Measurements from ENCODE around the gene TOB1.

TOB1 gene

DNA sequence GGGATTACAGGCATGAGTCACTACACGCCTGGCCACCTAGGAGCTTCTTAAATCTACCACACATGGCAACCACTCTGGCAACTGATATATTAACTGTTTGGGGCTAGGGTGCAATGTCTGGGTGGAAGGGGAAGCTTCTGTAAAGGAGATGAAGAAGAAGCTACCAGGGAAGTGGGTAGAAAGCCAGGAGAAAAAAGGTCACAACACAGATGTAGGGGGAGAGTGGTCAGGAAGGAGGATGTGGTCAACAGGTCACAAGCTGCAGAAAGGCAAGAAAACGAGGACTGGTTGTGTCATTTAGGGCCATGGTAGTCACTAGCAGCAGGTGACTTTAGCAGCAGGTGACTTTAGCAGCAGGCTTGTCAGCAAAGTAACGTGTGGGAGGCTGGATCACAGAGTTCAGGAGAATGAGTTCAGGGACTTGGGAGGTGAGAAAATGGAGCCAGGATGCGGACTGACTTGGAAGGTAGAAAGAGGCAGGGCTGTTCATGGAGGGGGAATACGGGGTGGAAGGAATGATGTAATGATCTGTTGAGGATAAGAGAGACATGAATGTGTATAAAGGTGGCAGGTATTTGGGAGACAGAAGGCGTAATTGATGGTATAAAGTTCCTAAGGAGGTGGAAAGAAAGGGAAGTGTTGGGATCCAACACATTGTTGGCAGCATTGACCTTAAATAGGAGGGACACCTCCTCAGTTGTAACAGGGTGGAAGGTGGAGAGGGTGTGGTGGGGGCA is 47.1 kb downstream of the TOB1 start:
- Histone ChIP-seq H3K36me3 (ENCODE audit: control insufficient read depth, insufficient read depth, low read length) (no peaks in the 10 kb centered on the region), H3K27me3 (replicated peaks; ENCODE audit: control insufficient read depth, insufficient read depth, low read length, poor library complexity, severe bottlenecking) (no peaks in the 10 kb centered on the region), H3K4me1 (ENCODE audit: control insufficient read depth, insufficient read depth, low read length, poor library complexity, severe bottlenecking) (peaks cover 7% of the 10 kb centered on the region), H3K27ac (ENCODE audit: insufficient read depth, low read length, poor library complexity, severe bottlenecking) (no peak overlapping the region), H3K9me3 (ENCODE audit: control insufficient read depth, low read length) (no peaks in the 10 kb centered on the region), H3K4me3 (ENCODE audit: insufficient read depth, low read depth, low read length, poor library complexity, severe bottlenecking) (no peak overlapping the region)
- no peak for DNase-seq

DNA sequence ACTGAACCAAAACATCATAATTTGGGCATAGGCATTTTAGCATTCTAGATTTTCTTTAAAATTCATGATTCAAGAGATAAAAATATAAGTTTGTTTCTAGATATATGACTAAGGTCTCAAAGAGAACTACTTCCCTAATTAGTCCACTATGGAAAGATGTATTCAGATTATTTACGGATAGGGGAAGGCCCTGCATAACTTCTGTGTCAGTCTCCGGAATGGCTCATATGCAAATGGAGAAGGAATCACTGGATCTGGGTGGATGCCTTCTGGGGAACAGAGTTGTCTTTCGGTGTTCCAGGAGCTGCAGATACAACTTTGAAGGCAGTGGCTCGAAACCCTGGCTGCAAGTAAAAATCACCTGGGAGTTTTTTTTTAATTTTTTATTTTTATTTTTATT is 47.9 kb downstream of the TOB1 start:
- H3K27ac ChIP-seq (ENCODE audit: insufficient read depth, low read length, poor library complexity, severe bottlenecking): no peak overlapping the region
- no peaks in the 10 kb centered on the region for H3K27me3 ChIP-seq (replicated peaks; ENCODE audit: control insufficient read depth, insufficient read depth, low read length, poor library complexity, severe bottlenecking)
- DNase-seq: no peak
- H3K36me3 ChIP-seq (ENCODE audit: control insufficient read depth, insufficient read depth, low read length): no peaks in the 10 kb centered on the region
- H3K4me3 ChIP-seq (ENCODE audit: insufficient read depth, low read depth, low read length, poor library complexity, severe bottlenecking): no peak overlapping the region
- H3K4me1 ChIP-seq (ENCODE audit: control insufficient read depth, insufficient read depth, low read length, poor library complexity, severe bottlenecking): peaks cover 7% of the 10 kb centered on the region
- no peaks in the 10 kb centered on the region for H3K9me3 ChIP-seq (ENCODE audit: control insufficient read depth, low read length)

DNA sequence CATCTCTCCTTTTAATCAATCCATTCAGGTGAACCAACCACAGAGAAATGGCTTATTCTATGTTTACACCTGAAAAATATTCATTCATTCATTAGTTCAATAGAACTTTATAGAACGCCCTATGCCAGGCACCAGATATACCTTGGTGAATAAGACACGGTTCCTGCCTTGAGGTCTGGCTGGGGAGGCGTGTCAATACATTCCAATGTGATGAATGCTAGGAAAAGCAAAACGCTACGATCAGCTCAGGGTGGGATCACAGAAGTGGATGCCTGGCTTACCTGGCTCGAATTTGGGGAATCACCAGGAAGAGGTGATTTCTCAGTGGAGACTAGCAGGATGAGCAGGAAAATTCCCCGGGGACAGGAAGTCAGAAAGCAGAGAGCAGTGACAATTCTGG is 48.3 kb downstream of the TOB1 start:
- no peaks in the 10 kb centered on the region for H3K36me3 ChIP-seq (ENCODE audit: control insufficient read depth, insufficient read depth, low read length)
- peaks cover 7% of the 10 kb centered on the region for H3K4me1 ChIP-seq (ENCODE audit: control insufficient read depth, insufficient read depth, low read length, poor library complexity, severe bottlenecking)
- no peak overlapping the region for H3K4me3 ChIP-seq (ENCODE audit: insufficient read depth, low read depth, low read length, poor library complexity, severe bottlenecking)
- DNase-seq: no peak
- no peaks in the 10 kb centered on the region for H3K27me3 ChIP-seq (replicated peaks; ENCODE audit: control insufficient read depth, insufficient read depth, low read length, poor library complexity, severe bottlenecking)
- H3K9me3 ChIP-seq (ENCODE audit: control insufficient read depth, low read length): no peaks in the 10 kb centered on the region
- no peak overlapping the region for H3K27ac ChIP-seq (ENCODE audit: insufficient read depth, low read length, poor library complexity, severe bottlenecking)

DNA sequence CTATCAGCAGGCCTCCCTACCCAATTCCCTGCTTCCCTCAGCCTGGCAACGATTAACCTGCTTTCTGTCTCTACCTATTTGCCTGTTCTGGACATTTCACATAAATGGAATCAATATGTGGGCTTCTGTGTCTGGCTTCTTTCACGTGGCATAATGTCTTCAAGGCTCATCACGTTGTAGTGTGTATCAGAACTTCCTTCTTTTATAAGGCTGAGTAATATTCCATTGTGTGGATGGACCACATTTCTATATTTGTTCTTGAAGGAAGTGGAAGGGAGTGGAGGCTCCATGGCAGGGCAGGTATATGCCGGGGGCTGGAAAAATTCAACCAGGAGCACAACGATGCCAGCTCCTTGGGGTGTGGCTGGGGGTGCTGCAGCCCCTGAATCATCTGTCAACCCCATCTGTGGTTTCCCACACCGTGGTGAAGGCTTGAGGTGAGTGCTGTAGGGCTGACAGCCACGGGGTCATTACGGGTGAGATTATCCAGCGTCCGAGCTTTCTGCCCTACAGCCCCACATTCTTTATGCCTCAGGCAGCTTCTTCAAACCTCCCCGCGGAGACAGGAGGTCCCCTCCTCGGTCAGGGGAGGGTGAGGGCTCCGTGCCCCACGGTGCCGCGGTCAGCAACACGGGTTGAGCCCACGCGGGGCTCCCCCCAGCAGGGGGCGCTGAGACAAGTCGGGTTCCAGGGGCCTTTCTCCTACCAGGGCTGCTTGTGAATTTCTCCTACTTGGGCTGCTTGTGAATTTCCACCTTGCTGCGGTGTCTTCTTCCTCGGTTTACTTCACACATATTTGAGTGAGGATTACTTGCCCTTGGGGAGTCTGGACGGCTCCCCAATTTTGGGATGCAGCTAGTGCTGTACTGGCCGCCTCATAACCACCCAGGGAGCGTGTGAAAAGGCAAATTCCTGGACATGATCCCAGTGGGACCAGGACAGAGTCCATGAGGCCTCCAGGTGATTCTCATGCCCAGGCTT is 49.1 kb downstream of the TOB1 start:
- H3K27me3 ChIP-seq (replicated peaks; ENCODE audit: control insufficient read depth, insufficient read depth, low read length, poor library complexity, severe bottlenecking): no peaks in the 10 kb centered on the region
- no peaks in the 10 kb centered on the region for H3K9me3 ChIP-seq (ENCODE audit: control insufficient read depth, low read length)

DNA sequence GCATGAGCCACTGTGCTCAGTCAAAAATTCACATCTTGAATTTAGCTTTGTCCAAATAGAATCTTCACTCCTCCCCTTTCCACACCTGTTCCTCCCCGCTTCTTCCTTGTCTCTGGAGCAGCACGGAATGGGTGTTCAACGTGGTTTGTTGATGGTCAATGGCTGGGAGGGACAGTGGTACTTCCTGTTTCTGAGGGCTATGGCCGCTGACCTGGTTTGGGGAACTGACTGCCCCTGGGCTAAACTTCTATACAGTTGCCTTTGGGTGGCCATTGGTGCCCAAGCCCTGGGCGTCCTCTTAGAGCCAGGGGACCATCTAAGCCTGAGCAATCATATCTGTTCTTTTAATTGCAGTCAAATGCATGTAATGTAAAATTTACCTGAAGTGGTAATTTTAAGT is 49.9 kb downstream of the TOB1 start:
- no peak for DNase-seq
- H3K9me3 ChIP-seq (ENCODE audit: control insufficient read depth, low read length): no peaks in the 10 kb centered on the region
- no peak overlapping the region for H3K27ac ChIP-seq (ENCODE audit: insufficient read depth, low read length, poor library complexity, severe bottlenecking)
- no peaks in the 10 kb centered on the region for H3K36me3 ChIP-seq (ENCODE audit: control insufficient read depth, insufficient read depth, low read length)
- no peak overlapping the region for H3K4me3 ChIP-seq (ENCODE audit: insufficient read depth, low read depth, low read length, poor library complexity, severe bottlenecking)
- H3K4me1 ChIP-seq (ENCODE audit: control insufficient read depth, insufficient read depth, low read length, poor library complexity, severe bottlenecking): peaks cover 7% of the 10 kb centered on the region
- no peaks in the 10 kb centered on the region for H3K27me3 ChIP-seq (replicated peaks; ENCODE audit: control insufficient read depth, insufficient read depth, low read length, poor library complexity, severe bottlenecking)

More for the DNA sequence above, 49.1 kb downstream of the TOB1 start:
- H3K4me1 ChIP-seq (ENCODE audit: control insufficient read depth, insufficient read depth, low read length, poor library complexity, severe bottlenecking): peaks cover 7% of the 10 kb centered on the region
- no peak overlapping the region for H3K27ac ChIP-seq (ENCODE audit: insufficient read depth, low read length, poor library complexity, severe bottlenecking)
- peak in 2 of 3 donors; percentile 9 to 31 for DNase-seq
- no peak overlapping the region for H3K4me3 ChIP-seq (ENCODE audit: insufficient read depth, low read depth, low read length, poor library complexity, severe bottlenecking)
- H3K36me3 ChIP-seq (ENCODE audit: control insufficient read depth, insufficient read depth, low read length): no peaks in the 10 kb centered on the region

DNA sequence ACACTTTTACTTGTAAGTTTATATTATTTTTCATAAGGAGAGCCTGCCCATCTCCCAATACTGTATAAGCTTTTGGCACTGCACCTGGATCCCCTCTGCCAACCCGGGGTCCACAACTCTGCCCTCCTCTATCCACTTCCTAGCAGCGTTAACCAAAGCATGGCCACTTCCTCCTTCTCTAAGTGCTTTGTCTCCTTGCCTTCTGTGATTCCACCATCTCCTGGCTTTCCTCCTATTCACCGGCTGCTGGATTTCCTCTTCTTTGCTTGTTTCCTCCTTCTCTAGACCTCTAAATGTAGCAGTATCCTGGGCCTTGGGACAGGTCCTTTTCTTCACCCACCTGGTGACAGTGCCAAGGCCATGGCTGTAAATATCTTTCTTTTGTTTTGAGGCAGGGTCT is 50.8 kb downstream of the TOB1 start:
- Histone ChIP-seq H3K9me3 (ENCODE audit: control insufficient read depth, low read length) (no peaks in the 10 kb centered on the region), H3K36me3 (ENCODE audit: control insufficient read depth, insufficient read depth, low read length) (no peaks in the 10 kb centered on the region), H3K4me3 (ENCODE audit: insufficient read depth, low read depth, low read length, poor library complexity, severe bottlenecking) (no peak overlapping the region), H3K27ac (ENCODE audit: insufficient read depth, low read length, poor library complexity, severe bottlenecking) (no peak overlapping the region), H3K27me3 (replicated peaks; ENCODE audit: control insufficient read depth, insufficient read depth, low read length, poor library complexity, severe bottlenecking) (no peaks in the 10 kb centered on the region), H3K4me1 (ENCODE audit: control insufficient read depth, insufficient read depth, low read length, poor library complexity, severe bottlenecking) (peaks cover 7% of the 10 kb centered on the region)
- DNase-seq: no peak

DNA sequence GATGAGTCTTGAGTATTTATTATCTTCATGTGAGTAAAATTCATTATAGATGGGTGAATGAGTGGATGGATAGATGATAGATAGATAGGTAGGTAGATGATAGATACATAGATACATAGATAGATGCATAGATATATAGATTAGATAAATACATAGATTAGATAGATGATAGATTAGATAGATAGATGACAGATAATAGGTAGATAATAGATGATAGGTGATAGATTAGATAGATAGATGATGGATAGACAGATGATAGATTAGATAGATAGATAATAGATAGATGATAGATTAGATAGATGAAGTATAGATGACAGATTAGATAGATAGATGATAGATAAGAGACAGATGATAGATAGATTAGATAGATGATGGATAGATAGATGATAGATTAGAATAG is 52.6 kb downstream of the TOB1 start:
- Histone ChIP-seq H3K27ac (ENCODE audit: insufficient read depth, low read length, poor library complexity, severe bottlenecking) (no peak overlapping the region), H3K9me3 (ENCODE audit: control insufficient read depth, low read length) (no peaks in the 10 kb centered on the region), H3K4me3 (ENCODE audit: insufficient read depth, low read depth, low read length, poor library complexity, severe bottlenecking) (no peak overlapping the region), H3K27me3 (replicated peaks; ENCODE audit: control insufficient read depth, insufficient read depth, low read length, poor library complexity, severe bottlenecking) (no peaks in the 10 kb centered on the region), H3K4me1 (ENCODE audit: control insufficient read depth, insufficient read depth, low read length, poor library complexity, severe bottlenecking) (peaks cover 7% of the 10 kb centered on the region), H3K36me3 (ENCODE audit: control insufficient read depth, insufficient read depth, low read length) (no peaks in the 10 kb centered on the region)
- DNase-seq: no peak
